ENCODE measurements around the gene TRAF3.

Gene TRAF3

DNA sequence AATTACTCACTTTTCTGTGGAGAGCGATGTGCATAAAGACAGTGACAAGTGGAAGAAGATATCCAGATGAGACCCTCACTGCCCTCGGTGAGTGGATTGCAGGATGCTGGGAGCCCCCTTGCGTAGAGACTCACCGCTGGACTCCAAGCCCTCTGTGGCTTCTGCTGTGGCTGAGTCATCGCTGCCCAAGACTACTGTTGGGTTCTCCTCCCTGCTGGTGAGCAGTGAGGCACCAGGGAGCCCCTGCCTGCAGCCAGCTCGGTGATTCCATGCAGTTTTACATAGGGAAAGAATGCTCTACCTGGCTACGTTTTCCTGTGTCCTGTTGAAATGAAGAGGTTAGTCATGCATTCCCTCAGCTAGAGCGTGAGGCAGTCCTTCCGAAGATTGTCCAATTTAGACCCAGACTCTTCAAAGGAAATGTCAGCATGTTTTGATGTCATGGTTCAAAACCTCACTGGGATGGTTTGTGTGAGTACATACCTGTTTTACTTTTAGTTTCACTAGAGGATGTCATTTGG lies 28.2 kb downstream of the TRAF3 start:
- peak; percentile 48; the same call in 2 of the 3 replicates for ATAC-seq (ENCODE audit: low read depth)

DNA sequence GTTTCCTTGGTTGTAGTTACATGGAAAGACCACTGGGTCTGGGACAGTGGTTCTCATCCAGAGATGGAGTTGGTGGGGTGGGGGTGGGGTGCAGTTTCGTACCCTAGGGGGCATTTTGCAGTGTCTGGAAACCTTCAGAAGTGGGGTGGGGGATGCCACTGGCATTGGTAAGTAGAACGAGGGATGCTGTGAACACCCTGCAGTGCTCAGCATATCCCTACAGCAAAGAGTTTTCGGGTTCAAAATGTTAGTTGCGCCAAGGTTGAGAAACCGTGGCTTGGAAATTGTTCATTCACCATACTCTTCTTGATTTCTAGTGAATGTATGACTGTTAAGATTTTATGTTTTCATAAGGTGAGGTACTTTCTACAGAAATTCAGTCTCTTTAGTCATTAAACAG lies 28.7 kb downstream of the TRAF3 start:
- TF ChIP-seq, protein P1, sequence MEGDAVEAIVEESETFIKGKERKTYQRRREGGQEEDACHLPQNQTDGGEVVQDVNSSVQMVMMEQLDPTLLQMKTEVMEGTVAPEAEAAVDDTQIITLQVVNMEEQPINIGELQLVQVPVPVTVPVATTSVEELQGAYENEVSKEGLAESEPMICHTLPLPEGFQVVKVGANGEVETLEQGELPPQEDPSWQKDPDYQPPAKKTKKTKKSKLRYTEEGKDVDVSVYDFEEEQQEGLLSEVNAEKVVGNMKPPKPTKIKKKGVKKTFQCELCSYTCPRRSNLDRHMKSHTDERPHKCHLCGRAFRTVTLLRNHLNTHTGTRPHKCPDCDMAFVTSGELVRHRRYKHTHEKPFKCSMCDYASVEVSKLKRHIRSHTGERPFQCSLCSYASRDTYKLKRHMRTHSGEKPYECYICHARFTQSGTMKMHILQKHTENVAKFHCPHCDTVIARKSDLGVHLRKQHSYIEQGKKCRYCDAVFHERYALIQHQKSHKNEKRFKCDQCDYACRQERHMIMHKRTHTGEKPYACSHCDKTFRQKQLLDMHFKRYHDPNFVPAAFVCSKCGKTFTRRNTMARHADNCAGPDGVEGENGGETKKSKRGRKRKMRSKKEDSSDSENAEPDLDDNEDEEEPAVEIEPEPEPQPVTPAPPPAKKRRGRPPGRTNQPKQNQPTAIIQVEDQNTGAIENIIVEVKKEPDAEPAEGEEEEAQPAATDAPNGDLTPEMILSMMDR (IDR thresholded peaks at IDR 0.05; ENCODE audit: poor library complexity, severe bottlenecking) = peak; percentile 14
- H3K9me3 ChIP-seq (ENCODE audit: severe bottlenecking) = no peaks in the 10 kb centered on the region
- no peaks in the 10 kb centered on the region for H3K36me3 ChIP-seq (ENCODE audit: low read depth)
- DNase-seq (ENCODE audit: low spot score) (no peak), ATAC-seq (ENCODE audit: low read depth) (no peak)
- peaks cover 3% of the 10 kb centered on the region for H3K4me1 ChIP-seq (ENCODE audit: insufficient read depth, poor library complexity, severe bottlenecking)
- H3K4me3 ChIP-seq (ENCODE audit: severe bottlenecking) = no peak overlapping the region
- H3K27ac ChIP-seq (ENCODE audit: poor library complexity, severe bottlenecking) = no peak overlapping the region
- no peaks in the 10 kb centered on the region for H3K27me3 ChIP-seq (ENCODE audit: insufficient read depth, poor library complexity, severe bottlenecking)

More for the DNA sequence above, 28.2 kb downstream of the TRAF3 start:
- H3K27me3 ChIP-seq (ENCODE audit: insufficient read depth, poor library complexity, severe bottlenecking) = no peaks in the 10 kb centered on the region
- no peaks in the 10 kb centered on the region for H3K36me3 ChIP-seq (ENCODE audit: low read depth)
- H3K4me3 ChIP-seq (ENCODE audit: severe bottlenecking) = no peak overlapping the region
- no peaks in the 10 kb centered on the region for H3K9me3 ChIP-seq (ENCODE audit: severe bottlenecking)
- H3K4me1 ChIP-seq (ENCODE audit: insufficient read depth, poor library complexity, severe bottlenecking) = peaks cover 3% of the 10 kb centered on the region
- no peak overlapping the region for H3K27ac ChIP-seq (ENCODE audit: poor library complexity, severe bottlenecking)
- no peak for DNase-seq (ENCODE audit: low spot score)
- TF ChIP-seq, protein P1 (IDR thresholded peaks at IDR 0.05; ENCODE audit: poor library complexity, severe bottlenecking) = no peak

DNA sequence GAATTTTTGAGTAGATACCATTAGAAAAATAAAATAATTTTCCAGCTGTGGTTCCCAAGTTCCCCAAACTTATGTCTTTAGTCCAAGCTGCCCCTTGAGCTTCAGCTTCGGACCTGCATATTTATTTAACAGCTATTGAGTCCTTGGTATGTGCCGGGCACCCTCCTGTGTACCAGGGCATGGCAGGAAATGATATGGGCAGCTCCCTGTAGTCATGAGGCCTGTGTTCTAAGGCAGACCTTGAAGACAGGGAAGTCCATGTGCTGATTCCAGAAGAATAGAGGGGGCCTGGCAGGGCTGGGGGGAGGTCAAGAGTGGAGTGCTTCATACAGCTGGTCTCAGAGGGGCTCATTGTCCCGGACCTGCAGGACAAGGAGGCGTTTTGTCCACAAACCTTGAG lies 29.2 kb downstream of the TRAF3 start:
- H3K4me1 ChIP-seq (ENCODE audit: insufficient read depth, poor library complexity, severe bottlenecking) = peaks cover 3% of the 10 kb centered on the region
- no peak overlapping the region for H3K27ac ChIP-seq (ENCODE audit: poor library complexity, severe bottlenecking)
- no peaks in the 10 kb centered on the region for H3K27me3 ChIP-seq (ENCODE audit: insufficient read depth, poor library complexity, severe bottlenecking)
- ATAC-seq (ENCODE audit: low read depth) (no peak), DNase-seq (ENCODE audit: low spot score) (no peak)
- H3K4me3 ChIP-seq (ENCODE audit: severe bottlenecking) = no peak overlapping the region
- no peaks in the 10 kb centered on the region for H3K9me3 ChIP-seq (ENCODE audit: severe bottlenecking)
- no peaks in the 10 kb centered on the region for H3K36me3 ChIP-seq (ENCODE audit: low read depth)
- TF ChIP-seq, protein P1 (IDR thresholded peaks at IDR 0.05; ENCODE audit: poor library complexity, severe bottlenecking) = no peak

DNA sequence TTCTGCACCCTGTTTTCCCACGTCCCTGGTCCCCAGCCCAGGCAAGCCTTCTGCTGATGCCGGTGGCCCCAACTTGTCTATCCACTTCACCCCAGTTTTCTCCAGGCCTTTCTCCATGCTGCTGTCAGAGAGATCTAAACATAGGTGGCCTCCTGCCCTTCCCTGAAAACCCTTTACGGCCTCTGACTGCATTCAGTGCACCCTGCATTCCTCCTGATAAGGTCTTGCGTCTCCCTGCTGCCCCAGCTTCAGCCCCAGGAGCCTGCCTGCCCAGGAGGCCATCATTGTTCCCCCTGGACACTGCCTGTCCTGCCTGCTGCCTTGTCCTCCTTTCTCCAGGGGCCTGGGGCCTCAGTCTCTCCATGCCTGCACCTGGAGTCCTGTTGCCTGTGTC lies 29.8 kb downstream of the TRAF3 start:
- H3K4me3 ChIP-seq (ENCODE audit: severe bottlenecking) = no peak overlapping the region
- H3K27ac ChIP-seq (ENCODE audit: poor library complexity, severe bottlenecking) = peak overlapping the region; percentile 48
- no peaks in the 10 kb centered on the region for H3K27me3 ChIP-seq (ENCODE audit: insufficient read depth, poor library complexity, severe bottlenecking)
- H3K36me3 ChIP-seq (ENCODE audit: low read depth) = no peaks in the 10 kb centered on the region
- ATAC-seq (ENCODE audit: low read depth) = no peak
- TF ChIP-seq, protein P1 (IDR thresholded peaks at IDR 0.05; ENCODE audit: poor library complexity, severe bottlenecking) = no peak
- H3K9me3 ChIP-seq (ENCODE audit: severe bottlenecking) = no peaks in the 10 kb centered on the region
- H3K4me1 ChIP-seq (ENCODE audit: insufficient read depth, poor library complexity, severe bottlenecking) = peaks cover 3% of the 10 kb centered on the region
- DNase-seq (ENCODE audit: low spot score) = no peak

DNA sequence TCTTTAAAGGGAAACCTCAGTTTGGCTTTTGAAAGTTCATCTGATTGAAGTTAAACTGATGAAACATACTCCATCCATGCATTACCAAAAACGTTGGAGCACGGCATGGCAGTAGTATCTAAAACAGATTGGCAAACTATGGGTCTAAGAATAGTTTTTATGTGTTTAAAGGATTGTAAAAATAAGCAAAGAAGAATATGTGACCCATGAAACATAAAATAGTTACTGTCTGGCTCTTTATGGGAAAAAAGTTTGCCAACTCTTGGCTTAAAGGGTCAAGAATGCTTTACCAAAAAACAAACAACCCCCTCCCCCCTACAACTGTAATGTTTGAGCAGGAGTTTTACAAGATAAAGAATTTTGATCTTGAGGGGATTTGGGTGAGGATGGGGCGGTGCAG lies 32.6 kb downstream of the TRAF3 start:
- no peaks in the 10 kb centered on the region for H3K27me3 ChIP-seq (ENCODE audit: insufficient read depth, poor library complexity, severe bottlenecking)
- DNase-seq (ENCODE audit: low spot score) (no peak), ATAC-seq (ENCODE audit: low read depth) (no peak)
- H3K9me3 ChIP-seq (ENCODE audit: severe bottlenecking) = no peaks in the 10 kb centered on the region
- TF ChIP-seq, protein P1 (IDR thresholded peaks at IDR 0.05; ENCODE audit: poor library complexity, severe bottlenecking) = no peak
- H3K27ac ChIP-seq (ENCODE audit: poor library complexity, severe bottlenecking) = no peak overlapping the region
- peaks cover 3% of the 10 kb centered on the region for H3K4me1 ChIP-seq (ENCODE audit: insufficient read depth, poor library complexity, severe bottlenecking)
- H3K36me3 ChIP-seq (ENCODE audit: low read depth) = no peaks in the 10 kb centered on the region
- no peak overlapping the region for H3K4me3 ChIP-seq (ENCODE audit: severe bottlenecking)
